GM12874 (cell line): ENCODE results near the gene GNG4.

Source experiments
- CTCF ChIP-seq: IDR thresholded peaks from 2 replicates; pipeline ENCODE4 v1.5.1; 2011; ENCODE audit warnings: low read depth, mild to moderate bottlenecking, control low read depth, low read length, moderate library complexity; ENCODE audit not compliant: insufficient read depth

GNG4 gene

DNA sequence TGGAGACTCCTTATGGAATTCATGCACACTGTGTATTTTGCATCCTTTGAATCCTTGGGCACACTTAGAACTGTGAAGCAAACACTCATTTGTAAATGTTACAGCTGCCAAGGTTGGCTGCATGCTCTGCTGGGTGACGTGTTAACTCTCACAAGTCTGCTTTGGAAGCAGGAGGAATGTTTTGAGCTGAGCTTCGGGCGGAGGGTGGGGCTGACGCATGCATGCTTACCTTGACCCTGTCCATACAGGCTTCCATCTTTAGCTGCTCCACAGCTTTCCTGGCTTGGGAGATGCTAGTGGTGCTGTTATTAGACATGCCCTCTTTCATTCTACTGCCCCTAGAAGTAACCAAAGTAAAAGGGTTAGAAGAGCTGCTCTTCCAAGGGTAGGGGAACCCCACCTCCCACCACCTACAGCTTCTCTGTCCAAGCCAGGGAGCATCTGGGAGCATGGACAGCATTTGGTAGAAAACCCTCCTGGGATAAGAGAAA is 66.0 kb downstream of the GNG4 start:
- no peak for TF ChIP-seq CTCF

- no peak for TF ChIP-seq CTCF
These were observed 67.5 kb downstream of the GNG4 start for GRCh38 chr1:235582130-235582529.

DNA sequence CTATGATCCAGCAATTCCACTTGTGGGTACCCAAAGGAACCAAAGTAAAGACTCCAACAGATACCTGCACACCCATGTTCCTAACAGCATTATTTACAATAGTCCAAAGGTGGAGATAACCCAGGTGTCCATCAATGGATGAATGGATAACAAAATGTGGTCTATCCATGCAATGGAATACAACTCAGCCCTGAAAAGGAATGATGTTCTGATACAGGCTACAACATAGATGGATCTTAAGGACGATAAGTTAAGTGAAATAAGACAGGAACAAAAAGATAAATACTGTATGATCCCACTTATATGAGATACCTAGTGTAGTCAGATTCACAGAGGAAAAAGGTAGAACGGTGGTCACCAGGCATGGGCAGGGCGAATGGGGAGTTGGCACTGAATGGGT is 69.7 kb downstream of the GNG4 start:
- no peak for TF ChIP-seq CTCF

GRCh38 chr1:235575597-235575996 is 74.0 kb downstream of the GNG4 start:
- no peak for TF ChIP-seq CTCF

GRCh38 chr1:235573880-235574279 is 75.7 kb downstream of the GNG4 start:
- no peak for TF ChIP-seq CTCF

DNA sequence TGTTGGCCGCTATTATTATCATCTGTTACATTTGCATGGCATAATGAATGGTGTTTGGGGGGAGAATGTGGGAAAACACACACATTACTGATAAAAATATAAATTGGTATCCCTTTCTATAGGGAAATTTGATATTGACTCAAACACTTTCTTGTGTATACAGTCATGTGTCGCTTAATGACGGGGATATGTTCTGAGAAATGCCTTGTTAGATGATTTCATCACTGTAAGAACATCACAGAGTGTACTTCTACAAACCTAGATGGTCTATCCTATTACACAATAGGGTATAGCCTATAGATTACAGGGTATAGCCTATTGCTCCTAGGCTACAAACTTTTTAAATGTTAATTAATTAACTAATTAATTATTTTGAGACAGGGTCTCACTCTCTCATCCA is 78.1 kb downstream of the GNG4 start:
- TF ChIP-seq CTCF = no peak

- TF ChIP-seq CTCF = no peak
These were observed 81.6 kb downstream of the GNG4 start for GRCh38 chr1:235567812-235568503.
